GM18951 (cell line): ENCODE data around the gene B3GLCT.

Experiments
- POLR2A ChIP-seq: IDR thresholded peaks from 4 replicates; pipeline ENCODE4 v1.6.1; 2011; ENCODE audit warnings: mild to moderate bottlenecking; ENCODE audit not compliant: insufficient read length, insufficient read depth; ENCODE audit errors: extremely low read depth
- in situ Hi-C: fragments of 300-500 bp; cut with MboI; formaldehyde crosslinking; loops from one replicate; pipeline ENCODE4 v1.12.0; 2022; ENCODE audit warnings: low sequenced_read_pairs, mixed read lengths, inconsistent platforms; ENCODE audit not compliant: unreplicated experiment

The B3GLCT gene

GRCh38 chr13:31199849-31200636 is at the start of gene B3GLCT:
Gene B3GLCT (plus strand): TSS chr13:31199975. CDS start chr13:31200085, 110 bp downstream.
- in situ Hi-C loops, result no loop called here
- peak; percentile 29 for TF ChIP-seq POLR2A

- in situ Hi-C loops, result no loop called here
- no peak for TF ChIP-seq POLR2A
Measured at GRCh38 chr13:31150315-31150985, 49.3 kb upstream of the B3GLCT start.

DNA sequence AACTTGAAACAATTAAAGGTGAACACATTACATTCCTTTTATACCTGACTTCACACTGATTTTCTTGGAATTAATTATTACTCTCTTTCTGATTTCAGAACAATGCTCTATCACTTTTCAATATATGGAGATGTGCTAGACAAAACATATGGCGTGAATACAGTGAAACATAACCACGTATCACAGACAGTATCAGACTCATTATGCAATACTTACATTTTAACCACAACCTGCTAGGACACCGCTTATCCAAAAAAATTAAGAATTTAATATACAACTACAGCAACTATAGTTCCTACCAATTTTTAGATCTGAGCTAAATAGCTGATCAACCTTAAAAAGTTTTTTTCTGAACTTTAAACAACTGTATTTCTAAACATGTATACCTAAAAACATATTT is 47.9 kb upstream of the B3GLCT start:
- TF ChIP-seq POLR2A, result no peak
- in situ Hi-C loops, result no loop called here

GRCh38 chr13:31154939-31155338 is 44.8 kb upstream of the B3GLCT start:
- in situ Hi-C loops, result no loop called here
- TF ChIP-seq POLR2A, result no peak

GRCh38 chr13:31159306-31159705 is 40.5 kb upstream of the B3GLCT start:
- TF ChIP-seq POLR2A, result no peak
- in situ Hi-C loops, result no loop called here

DNA sequence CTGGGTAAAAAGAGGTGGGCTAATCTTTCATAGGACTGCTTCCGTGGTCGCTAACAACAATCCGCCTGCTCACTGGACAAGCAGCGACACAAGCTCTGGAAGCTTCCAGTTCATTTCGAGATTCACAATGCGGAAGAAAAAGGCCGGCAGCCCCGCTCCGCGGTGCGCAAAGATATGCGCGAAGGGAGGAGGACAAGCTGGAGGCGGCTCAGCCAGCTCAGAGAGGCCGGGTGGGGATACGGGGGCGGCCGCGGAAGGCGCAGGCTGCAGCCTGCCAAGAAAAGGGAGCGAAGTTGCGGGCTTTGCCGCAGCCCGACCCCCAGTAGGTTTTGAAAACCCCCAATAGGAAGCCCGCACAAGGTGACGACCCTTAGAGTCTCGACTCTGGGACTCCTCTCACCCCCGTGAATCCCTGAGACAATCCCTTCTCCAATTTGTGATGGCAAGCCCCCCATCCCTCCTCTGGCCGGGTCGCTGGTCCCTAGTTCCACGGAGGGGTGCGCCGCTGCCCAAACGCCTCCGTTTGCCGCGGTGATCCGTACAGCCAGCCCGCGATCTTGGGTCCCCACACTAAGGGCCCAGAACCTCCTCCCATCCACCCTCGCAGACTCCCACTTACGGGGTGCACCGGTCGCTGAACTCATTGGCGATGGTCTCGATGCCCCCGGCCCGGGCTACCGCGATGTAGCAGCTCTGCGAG is 38.8 kb upstream of the B3GLCT start:
- peak; percentile 36 for TF ChIP-seq POLR2A
- in situ Hi-C loops, result no loop called here

DNA sequence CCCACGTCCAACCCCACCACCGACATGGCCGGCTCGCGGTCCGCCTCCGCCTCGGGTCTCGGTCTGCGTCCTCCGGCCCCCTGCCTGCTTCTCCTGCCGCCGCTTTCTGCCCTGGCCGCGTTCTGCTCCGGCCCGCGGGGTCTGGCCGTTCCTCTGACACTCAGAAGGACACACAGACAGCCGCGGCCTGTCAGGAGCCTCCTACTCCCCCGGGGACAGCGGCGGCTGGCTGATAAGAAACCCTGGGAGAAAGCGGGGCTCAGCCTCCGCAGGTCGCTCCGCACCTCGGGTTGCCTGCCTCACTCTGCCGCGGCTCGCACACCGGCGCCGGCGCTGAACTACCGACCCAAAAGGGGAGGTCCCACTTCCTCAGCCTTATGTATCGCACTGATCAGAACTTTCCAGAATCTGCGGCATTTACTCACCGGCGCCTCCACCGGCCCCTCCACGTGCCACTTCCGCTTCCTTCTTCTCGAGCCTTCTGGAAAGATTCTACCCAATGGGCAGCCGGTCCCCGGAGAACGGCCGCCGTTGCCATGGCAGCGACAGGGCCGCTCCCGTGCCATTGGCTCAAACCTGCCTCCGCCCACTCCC is 38.1 kb upstream of the B3GLCT start, which contains the start of gene HSPH1:
HSPH1 (minus strand) TSS at position 348 of the 594 bp plus-strand sequence; CDS start at position 26, 322 bp downstream.
- peak; percentile 96 for TF ChIP-seq POLR2A
- in situ Hi-C loops, result no loop called here

- in situ Hi-C loops, result no loop called here
- TF ChIP-seq POLR2A, result peak; percentile 53
Measured at GRCh38 chr13:31162151-31163008, 37.4 kb upstream of the B3GLCT start.

GRCh38 chr13:31166591-31166990 is 33.2 kb upstream of the B3GLCT start:
- no peak for TF ChIP-seq POLR2A
- in situ Hi-C loops, result no loop called here

- in situ Hi-C loops, result no loop called here
- no peak for TF ChIP-seq POLR2A
Measured at GRCh38 chr13:31167490-31167889, 32.3 kb upstream of the B3GLCT start.

- in situ Hi-C loops, result no loop called here
- no peak for TF ChIP-seq POLR2A
Measured at GRCh38 chr13:31168166-31168565, 31.6 kb upstream of the B3GLCT start.

GRCh38 chr13:31168736-31169135 is 31.0 kb upstream of the B3GLCT start:
- no peak for TF ChIP-seq POLR2A
- in situ Hi-C loops, result no loop called here
